HG03457 (cell line): Measurements from ENCODE around the gene CSGALNACT2.

Experiments
- ATAC-seq: cut with Tn5 transposase; IDR thresholded peaks from one replicate; pipeline ENCODE4 v1.9.1; 2021; ENCODE audit warnings: moderate number of reproducible peaks; ENCODE audit not compliant: unreplicated experiment

The CSGALNACT2 gene

DNA sequence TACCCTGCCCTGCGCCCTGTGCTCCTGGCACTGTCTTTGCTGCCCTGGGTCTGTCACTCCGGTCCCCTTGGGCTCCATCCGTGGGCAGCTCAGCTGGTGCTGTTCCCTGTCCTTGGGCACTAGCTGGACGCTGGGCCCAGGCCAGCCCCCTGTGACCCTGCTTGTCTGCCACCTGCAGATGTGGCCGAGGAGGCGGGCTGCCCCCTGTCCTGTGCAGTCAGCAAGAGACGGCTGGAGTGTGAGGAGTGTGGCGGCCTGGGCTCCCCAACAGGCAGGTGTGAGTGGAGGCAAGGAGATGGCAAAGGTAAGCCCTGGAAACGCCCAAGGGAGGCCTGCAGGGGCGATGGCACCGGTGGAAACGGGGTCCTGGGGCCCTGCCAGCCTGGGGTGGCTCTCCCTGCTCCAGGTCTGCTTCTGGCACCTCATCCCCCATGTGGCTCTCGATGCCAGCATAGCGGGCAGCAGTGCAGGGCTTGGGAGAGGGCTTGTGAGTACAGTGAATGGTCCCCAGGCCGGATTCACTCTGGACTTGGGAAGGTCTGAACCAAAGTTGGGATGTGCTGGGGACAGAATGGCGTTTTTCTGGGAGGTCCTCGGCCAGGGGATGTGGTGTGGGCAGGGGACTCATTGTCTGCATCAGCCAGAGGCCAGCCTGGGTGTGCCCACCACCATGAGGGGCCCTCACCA lies 26.2 kb upstream of the CSGALNACT2 start:
- ATAC-seq, result no peak

DNA sequence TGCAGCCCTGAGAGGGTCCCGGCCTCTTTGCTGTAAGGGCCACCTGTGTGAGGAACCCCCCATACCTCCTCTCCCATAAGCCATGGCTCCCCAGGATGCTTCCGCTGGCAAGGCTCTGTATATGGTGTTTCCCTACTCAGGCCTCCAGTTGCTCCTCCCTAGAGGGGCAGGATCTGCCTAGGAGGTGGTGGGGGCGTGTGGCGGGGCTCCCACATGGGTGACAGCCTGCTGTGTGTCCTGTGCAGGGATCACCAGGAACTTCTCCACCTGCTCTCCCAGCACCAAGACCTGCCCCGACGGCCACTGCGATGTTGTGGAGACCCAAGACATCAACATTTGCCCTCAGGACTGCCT lies 25.7 kb upstream of the CSGALNACT2 start:
- ATAC-seq, result no peak

DNA sequence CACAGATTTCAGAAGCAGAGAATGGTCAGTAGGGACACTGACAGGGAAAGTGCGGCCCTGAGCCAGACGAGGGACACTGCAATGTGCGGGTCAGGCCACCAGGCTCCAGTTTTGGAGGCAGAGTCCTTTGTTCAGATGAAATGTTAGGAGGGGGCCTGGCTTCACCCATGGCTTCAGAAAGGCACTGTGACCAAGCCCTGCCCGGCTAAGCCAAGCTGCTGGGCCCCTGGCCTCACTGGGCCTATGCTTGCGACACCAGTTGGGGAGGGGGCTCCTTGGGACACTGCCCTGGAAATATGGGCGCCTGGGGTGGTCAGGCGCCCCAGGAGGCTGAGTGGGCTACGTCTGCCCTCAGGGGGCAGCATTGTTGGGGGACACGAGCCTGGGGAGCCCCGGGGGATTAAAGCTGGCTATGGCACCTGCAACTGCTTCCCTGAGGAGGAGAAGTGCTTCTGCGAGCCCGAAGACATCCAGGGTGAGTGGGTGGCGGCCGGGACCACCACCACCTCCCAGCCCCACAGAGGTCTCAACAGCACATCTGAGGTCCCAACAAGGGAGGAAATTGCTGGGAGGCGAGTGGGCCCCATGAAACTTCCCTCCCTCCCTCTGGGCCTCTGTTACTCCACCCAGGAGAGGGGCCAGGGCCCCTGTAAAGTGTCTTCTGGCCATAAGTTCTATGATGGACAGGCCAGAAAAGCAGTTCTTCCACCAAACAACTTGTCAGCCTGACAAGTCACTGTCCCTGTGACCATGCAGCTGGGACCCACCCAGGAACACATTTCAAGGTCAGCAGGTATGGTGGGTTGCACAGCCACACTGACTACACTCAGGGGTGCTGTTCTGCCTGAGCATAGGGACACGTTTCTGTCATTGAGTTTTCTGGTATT lies 24.8 kb upstream of the CSGALNACT2 start:
- ATAC-seq, result no peak

DNA sequence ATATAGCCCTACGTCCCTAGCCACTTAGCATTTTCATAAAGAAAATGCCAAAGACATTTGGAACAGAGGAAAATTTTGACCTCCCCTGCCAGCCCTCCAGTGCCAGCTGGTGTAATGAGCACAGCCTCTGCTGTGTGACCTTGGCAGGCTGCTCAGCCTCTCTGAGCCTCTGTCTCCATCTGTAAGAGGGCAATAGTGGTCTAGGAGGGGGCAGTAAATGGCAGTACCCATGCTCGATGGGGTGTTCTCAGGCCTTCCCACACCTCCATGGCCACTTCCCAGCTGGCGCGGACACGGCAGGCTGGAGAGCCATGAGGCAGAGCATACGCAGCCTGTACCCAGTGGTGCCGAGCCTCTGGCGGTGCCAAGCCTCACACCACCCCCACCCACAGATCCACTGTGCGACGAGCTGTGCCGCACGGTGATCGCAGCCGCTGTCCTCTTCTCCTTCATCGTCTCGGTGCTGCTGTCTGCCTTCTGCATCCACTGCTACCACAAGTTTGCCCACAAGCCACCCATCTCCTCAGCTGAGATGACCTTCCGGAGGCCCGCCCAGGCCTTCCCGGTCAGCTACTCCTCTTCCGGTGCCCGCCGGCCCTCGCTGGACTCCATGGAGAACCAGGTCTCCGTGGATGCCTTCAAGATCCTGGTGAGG lies 24.0 kb upstream of the CSGALNACT2 start:
- no peak for ATAC-seq

DNA sequence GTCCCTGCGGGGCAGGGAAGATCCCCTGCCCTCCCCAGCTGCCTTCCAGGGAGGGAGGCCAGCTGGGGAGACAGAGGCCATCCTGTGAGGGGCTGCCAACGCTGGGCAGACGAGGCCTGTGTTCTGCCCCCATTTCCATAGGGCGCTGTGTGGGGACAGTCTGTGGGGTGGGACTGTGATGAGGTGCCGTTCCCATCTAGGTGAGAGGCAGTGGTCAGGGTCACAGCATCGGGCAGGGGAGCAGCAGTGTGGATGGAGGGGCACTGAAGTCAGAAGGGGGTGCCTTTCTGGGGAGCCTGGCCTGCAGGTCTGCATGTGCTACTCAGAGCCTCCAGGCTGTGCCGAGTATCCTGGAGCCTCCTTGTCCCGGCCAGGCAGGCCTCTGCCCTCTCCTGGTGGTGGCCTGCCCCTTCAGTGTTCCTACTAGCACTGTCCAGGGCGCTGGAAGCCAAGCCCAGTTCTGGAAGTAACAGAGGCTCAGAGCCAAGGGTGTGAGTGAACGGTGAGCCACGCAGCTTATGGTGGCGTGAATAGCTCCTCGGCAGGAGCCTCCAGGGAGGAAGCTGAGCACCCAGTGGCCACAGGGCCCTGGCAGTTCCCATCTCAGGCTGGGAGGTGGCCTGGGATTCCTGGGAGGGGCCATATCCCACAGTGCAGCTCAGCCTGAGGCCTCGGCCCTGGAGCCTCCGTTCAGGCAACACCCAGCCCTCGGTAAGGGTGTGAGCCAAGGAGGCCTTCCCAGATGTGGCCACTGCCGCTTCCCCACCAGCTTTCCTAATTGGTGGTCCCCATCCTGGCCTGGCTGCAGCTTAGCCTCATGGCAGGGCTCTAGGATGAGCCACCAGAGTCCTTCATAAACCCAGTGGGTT lies 23.3 kb upstream of the CSGALNACT2 start:
- ATAC-seq, result no peak

DNA sequence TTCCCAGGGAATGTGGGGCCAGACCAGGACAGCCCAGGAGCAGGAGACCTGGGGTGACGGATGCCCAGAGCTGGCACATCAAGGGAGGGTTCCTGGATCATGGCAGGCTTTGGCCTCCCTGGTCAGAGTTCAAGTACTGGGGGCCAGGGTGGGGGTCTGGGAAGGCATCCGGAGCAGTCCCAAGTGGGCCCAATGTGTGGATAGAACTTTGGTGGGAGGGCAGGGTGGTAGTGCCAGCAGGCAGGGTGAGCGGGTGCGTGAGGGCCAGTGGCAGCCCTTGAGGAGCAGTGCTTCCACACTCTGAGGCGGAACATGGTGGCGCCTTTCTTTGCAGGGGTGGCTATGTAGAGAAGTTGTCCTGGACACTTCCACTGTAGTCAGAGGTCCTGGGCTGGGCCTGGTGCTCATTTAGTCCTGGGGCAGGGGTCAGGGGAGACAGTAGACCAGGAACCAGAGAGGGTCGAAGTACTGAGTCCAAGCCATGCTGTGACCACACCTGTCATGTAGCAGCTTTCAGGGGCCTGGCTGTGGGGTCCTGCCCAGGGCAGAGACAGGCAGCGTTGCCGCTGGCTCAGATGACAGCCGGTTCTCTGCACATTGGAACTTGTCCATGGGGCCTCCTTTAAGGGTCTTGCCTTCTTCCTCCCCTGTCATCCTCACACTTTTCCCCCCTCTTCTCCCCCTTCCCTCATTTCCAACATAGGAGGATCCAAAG lies 22.2 kb upstream of the CSGALNACT2 start:
- no peak for ATAC-seq

DNA sequence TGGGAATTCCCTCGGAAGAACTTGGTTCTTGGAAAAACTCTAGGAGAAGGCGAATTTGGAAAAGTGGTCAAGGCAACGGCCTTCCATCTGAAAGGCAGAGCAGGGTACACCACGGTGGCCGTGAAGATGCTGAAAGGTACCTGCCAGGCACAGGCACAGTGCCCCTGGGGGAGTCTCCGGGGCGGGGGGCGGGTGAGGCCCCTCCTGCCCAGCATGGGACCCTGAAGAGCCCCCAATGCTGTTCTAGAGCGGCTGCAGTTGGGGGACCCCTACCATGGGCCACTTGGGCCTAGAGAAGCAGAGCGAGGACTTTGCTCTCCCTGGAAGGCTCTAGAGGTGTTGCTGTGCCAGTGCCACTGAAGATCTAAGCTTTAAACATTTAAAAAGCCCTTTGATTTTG lies 21.6 kb upstream of the CSGALNACT2 start:
- ATAC-seq, result no peak

DNA sequence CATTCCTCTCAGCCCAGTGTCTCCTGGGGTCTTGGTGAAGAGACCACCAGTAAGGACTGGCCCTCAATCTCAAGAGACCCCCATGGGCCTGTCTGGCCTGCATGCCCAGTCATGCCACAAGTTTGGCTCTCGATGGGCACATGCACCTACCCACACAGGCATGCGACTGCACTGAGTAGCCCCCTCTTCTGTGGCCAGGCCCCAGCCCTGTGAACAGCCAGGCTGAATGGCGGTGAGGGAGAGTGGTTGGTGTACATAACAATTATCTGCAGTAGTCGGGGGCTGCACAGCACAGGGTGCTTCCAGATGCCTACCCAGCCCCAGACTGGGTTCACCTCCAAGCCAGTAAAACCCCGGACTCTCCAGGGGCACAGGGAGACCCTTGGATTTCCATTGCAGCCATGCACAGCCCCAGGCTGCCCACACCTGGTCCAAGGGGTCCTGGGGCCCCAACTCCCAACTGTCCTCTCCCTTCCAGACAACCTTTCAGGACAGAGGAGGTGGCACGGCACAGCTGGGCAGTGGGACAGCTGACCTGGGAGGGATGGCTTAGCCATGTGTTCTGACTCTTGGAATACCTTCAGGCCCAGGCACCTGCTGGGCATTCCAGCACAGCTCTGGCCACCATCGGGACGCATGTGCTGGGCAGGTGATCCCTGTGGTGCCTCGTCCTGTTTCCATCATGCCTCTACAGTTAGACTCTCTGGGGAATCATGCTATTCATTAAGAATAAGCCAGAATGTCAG lies 21.0 kb upstream of the CSGALNACT2 start:
- ATAC-seq, result no peak

DNA sequence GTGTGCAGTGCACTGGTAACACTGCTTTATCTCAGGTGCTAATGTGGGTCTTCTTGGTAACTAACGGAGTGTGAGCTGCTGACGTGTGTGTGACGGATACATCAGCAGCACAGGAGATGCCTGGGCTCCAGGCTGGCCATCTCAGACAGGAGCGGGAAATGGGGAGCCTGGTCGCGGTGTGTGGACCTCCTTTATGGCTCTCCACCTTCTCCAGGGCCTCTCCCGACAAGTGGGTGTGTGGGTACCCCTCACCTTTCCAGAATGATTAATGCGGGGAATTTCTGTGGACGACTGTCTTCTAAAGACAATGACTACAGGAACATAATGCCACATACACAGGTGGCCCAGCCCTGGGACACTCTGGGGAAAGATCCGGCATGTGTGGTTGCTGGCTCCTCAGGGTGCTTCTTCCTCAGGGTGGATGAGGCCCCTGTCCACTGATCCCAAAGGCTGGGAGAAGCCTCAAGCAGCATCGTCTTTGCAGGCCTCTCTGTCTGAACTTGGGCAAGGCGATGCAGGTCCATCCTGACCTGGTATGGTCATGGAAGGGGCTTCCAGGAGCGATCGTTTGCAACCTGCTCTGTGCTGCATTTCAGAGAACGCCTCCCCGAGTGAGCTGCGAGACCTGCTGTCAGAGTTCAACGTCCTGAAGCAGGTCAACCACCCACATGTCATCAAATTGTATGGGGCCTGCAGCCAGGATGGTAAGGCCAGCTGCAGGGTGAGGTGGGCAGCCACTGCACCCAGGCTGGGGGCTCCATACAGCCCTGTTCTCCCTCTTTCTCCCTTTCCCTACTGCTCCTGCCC lies 20.3 kb upstream of the CSGALNACT2 start:
- no peak for ATAC-seq

DNA sequence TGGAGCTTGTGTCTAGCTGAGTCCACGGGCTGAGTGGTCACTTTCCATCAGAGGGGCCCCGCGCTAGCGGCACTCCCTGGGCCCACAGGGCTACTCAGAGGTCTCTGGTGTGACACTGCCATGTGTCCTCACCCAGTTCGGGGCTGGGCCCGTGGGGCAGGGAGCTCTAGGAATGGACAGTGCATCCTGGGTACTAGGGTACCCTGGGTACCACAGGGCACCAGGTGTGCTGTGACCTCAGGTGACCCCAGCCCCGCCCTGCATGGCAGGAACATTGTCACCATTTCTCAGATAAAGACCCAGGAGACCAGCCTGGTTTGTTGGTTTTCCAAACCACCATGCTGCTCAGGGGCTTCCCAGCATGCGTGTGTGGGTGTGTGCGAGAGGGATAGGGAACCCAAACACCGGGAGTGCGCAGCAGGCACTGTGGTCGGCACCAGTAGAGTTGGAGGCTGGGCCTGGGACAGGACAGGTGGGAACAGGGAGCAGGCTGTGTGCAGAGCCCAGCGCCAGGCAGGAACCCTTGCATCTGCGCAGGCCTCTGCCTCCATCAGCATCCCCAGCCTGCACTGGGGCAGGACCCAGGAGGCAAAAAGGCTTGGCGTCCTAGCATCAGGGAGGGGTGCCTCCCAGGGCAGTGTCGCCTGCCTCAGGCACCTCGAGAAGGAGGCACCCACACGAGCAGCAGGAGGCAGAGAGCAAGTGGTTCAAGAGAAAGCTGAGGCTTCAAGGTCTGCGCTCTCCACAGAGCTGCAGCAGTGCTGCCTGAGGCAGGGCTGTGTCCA lies 19.4 kb upstream of the CSGALNACT2 start:
- no peak for ATAC-seq

DNA sequence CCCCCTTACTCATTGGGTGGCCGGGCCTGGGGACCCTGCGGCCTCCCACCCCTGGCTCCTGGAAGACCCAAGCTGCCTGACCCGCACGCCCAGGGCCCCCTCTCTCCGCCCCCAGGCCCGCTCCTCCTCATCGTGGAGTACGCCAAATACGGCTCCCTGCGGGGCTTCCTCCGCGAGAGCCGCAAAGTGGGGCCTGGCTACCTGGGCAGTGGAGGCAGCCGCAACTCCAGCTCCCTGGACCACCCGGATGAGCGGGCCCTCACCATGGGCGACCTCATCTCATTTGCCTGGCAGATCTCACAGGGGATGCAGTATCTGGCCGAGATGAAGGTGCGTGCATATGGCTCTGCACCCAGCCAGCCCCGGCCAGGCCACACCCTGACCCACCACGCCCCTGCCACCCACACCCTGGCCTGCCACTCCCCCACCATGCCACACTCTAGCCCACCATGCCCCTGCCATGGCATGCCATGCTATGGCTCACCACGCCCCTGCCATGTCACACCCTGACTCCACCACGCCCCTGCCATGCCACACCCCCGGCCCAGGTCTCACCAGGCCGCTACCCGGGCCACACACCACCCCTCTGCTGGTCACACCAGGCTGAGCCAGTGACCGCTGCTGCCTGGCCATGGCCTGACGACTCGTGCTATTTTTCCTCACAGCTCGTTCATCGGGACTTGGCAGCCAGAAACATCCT lies 18.7 kb upstream of the CSGALNACT2 start:
- ATAC-seq, result no peak

DNA sequence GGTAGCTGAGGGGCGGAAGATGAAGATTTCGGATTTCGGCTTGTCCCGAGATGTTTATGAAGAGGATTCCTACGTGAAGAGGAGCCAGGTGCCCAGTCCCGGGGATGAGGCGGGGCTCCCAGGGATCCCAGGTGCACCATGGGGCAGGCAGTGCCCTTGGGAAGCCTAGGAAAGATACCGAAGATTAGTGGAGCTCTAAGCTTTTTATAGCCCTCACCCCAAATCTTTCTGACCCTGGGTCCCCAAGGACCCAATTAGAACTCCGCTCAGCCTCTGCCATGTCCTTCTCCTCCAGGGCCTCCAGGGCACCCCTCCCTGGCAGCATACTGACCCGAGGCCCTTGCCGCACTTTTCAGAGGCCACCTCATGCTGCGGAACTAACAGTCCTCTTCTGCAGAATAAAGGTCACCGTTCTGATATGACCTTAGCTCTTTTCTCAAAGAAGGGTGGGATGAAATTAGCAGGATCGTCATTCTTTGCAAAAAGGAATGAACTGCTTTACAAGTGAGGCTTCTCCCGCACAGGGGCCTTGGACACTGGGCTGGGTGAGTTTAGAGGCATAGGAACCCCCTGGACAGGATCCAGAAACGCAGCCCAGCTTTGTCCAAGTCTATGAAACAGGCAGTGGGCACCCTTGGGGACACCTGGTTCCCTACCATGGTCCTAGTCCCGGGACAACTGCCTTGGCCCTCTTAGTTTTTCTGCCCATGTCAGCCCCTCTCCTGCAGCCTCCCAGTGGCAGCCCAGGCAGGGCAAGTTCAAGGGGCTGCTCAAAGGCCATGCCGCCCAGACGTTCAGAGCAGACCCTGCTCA lies 17.9 kb upstream of the CSGALNACT2 start:
- peak; percentile 3 for ATAC-seq

DNA sequence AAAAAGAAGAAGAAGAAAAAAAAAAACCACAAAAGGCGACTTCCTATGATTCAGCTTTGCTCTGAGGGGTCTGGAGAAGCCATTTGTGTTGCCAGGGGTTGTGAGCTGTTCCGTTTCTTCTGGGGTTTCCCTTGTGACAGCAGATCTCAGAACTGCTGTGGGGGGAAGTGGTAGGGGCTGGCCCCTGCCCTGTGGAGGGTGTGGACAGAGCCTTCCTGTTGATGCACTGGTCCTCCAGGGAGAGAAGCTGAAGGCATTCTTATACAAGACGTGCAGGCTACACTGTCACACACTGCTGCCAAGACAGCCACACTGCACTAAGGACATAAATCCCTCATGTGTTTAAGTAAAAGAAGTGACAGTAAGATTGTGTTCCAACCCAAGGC lies 17.3 kb upstream of the CSGALNACT2 start:
- peak; percentile 89 for ATAC-seq

DNA sequence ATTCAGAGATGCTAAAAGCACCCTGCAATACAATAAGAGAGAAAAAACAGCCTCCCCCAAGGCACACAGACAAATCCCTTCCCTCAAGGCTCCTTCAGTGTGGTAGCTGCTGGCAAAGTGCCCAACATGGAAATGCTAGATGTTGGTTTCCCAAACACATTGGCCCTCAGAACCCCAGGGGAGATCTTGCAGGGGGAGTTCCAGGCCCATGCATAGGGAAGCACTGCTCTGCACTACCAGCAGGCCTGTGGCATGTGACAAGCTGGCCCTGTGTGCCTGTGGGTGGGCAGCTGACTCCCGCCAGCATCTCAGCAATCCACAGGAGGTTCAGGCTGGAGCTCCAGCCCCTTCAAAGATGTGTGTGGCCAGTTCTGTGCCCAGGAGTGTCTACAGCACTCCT lies 16.8 kb upstream of the CSGALNACT2 start:
- no peak for ATAC-seq

DNA sequence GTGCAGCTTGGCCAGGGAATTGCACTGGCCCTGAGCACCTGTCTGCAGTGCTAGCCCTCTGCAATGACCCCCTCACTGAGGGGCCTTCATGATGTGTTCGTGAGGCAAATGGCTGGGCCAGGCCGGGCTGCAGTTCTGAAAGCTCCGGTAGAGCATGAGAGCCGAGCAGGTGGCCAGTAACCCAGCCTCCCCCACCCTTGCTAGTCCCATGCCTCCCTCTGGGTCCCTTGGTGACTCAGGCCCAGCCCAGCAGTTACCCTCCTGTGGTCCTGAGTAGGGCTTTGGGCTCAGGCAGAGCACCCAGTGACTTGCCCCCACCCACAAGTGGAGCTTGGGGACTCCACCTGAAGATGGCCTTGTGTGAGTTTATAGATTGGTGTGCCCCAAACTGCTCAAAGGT lies 16.1 kb upstream of the CSGALNACT2 start:
- ATAC-seq, result no peak

DNA sequence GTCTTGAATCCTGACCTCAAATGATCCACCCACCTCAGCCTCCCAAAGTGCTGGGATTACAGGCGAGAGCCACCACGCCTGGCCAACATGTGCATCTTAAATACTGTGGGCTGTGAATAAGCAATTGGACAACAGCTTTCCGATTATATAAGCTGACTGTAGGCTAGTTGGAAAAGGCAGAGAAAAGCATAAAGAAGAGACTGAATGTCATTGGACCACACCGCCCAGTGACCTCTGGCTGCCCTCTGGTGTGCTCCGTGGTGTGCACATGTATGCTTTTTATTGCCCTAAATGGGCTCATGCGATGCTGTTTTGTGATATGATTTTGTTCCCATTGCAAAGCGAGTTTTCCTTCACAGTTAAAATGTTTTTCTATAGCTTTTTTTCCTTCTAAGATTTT lies 15.4 kb upstream of the CSGALNACT2 start:
- no peak for ATAC-seq
